Ammon's horn (tissue), 1 donor: ENCODE data around the gene TDRD9.
A peak's percentile ranks its signal among the peaks of the same experiment; 100 is the strongest.

Source experiments
- DNase-seq: peaks from one replicate; pipeline ENCODE4 v3.0.0-alpha.2; 2016; ENCODE audit warnings: low spot score

TDRD9 gene

GRCh38 chr14:103980623-103981238 lies 52.5 kb downstream of the TDRD9 start:
- DNase-seq, result peak; percentile 22

GRCh38 chr14:103984196-103984595 lies 55.9 kb downstream of the TDRD9 start:
- DNase-seq, result no peak

- no peak for DNase-seq
Observed at GRCh38 chr14:103989034-103989433, 60.8 kb downstream of the TDRD9 start.

GRCh38 chr14:103989964-103990363 lies 61.7 kb downstream of the TDRD9 start:
- DNase-seq, result no peak

- DNase-seq, result no peak
Observed at GRCh38 chr14:103994535-103995184, 66.4 kb downstream of the TDRD9 start.

GRCh38 chr14:103995876-103996275 lies 67.6 kb downstream of the TDRD9 start:
- DNase-seq, result no peak

GRCh38 chr14:103997391-103997790 lies 69.1 kb downstream of the TDRD9 start:
- no peak for DNase-seq

GRCh38 chr14:103998027-103998426 lies 69.8 kb downstream of the TDRD9 start:
- DNase-seq, result peak; percentile 10

GRCh38 chr14:103999795-104000440 lies 71.7 kb downstream of the TDRD9 start:
- DNase-seq, result no peak

GRCh38 chr14:104001003-104001402 lies 72.7 kb downstream of the TDRD9 start:
- DNase-seq, result no peak

- DNase-seq, result no peak
Observed at GRCh38 chr14:104003616-104004015, 75.4 kb downstream of the TDRD9 start.

GRCh38 chr14:104004849-104005248 lies 76.6 kb downstream of the TDRD9 start:
- DNase-seq, result no peak

GRCh38 chr14:104005489-104005888 lies 77.2 kb downstream of the TDRD9 start:
- no peak for DNase-seq

- DNase-seq, result no peak
Observed at GRCh38 chr14:104007121-104007520, 78.9 kb downstream of the TDRD9 start.

GRCh38 chr14:104009297-104009696 lies 81.0 kb downstream of the TDRD9 start:
- no peak for DNase-seq

- no peak for DNase-seq
Observed at GRCh38 chr14:104011824-104012517, 83.7 kb downstream of the TDRD9 start.

GRCh38 chr14:104014764-104015163 lies 86.5 kb downstream of the TDRD9 start:
- no peak for DNase-seq

- DNase-seq, result no peak
Observed at GRCh38 chr14:104016873-104017650, 88.8 kb downstream of the TDRD9 start.

- no peak for DNase-seq
Observed at GRCh38 chr14:104019029-104019428, 90.8 kb downstream of the TDRD9 start.

- DNase-seq, result no peak
Observed at GRCh38 chr14:104019806-104020205, 91.5 kb downstream of the TDRD9 start.

GRCh38 chr14:104020471-104020870 lies 92.2 kb downstream of the TDRD9 start:
- DNase-seq, result no peak
